Small intestine (tissue), 7 donors: ENCODE measurements around the gene ADCY4. TPM values are rescaled to one million over a fixed set of nuclear protein-coding genes. Genes with fewer than 3 reads are reported as not detected.

Experiments
- DNase-seq, 2 donors: peaks; one replicate each; pipeline versions ENCODE4 v3.0.0 to v3.0.0-alpha.2; 2013
- FAIRE-seq: peaks from 2 replicates; lab custom pipeline; 2012; peaks lifted over from hg19 to GRCh38; lab: Jason Lieb, UNC
- H3K27ac ChIP-seq, 3 donors: one replicate each; pipeline ENCODE4 v1.5.1; 2013; ENCODE audit warnings: low read length in 2 of 3, mild to moderate bottlenecking in 2 of 3, control low read depth in 1 of 3, inconsistent platforms in 1 of 3, low read depth in 1 of 3, moderate library complexity in 1 of 3
- H3K27me3 ChIP-seq, 3 donors: one replicate each; pipeline ENCODE4 v1.6.1; 2013; ENCODE audit warnings: low read length in 3 of 3, inconsistent platforms in 1 of 3; ENCODE audit not compliant: control insufficient read depth in 3 of 3, insufficient read depth in 3 of 3
- H3K36me3 ChIP-seq, 3 donors: one replicate each; pipeline ENCODE4 v1.6.1; 2013; ENCODE audit warnings: low read length in 3 of 3, inconsistent platforms in 1 of 3, low read depth in 1 of 3, mild to moderate bottlenecking in 1 of 3, moderate library complexity in 1 of 3; ENCODE audit not compliant: control insufficient read depth in 3 of 3, insufficient read depth in 2 of 3
- H3K4me1 ChIP-seq, 3 donors: one replicate each; pipeline ENCODE4 v1.6.1; 2013; ENCODE audit warnings: low read length in 2 of 3, inconsistent platforms in 1 of 3, low read depth in 1 of 3, mild to moderate bottlenecking in 1 of 3, moderate library complexity in 1 of 3; ENCODE audit not compliant: control insufficient read depth in 3 of 3, insufficient read depth in 2 of 3
- H3K4me3 ChIP-seq, 3 donors: one replicate each; pipeline ENCODE4 v1.5.1; 2013; ENCODE audit warnings: low read length in 3 of 3, control low read depth in 1 of 3, inconsistent platforms in 1 of 3, low read depth in 1 of 3, mild to moderate bottlenecking in 1 of 3, moderate library complexity in 1 of 3
- H3K9me3 ChIP-seq, 2 donors: one replicate each; pipeline ENCODE4 v1.6.1; 2013; ENCODE audit warnings: low read depth in 1 of 2, low read length in 1 of 2; ENCODE audit not compliant: control insufficient read depth in 2 of 2, insufficient read depth in 1 of 2
- WGBS, 3 donors: extraction: QIAGEN DNeasy Blood & Tissue Kit; methylation state at CpG; one replicate each; pipeline ENCODE4 v1.1.7; 2013; 5-methylcytosine and 5-hydroxymethylcytosine counted together
- polyA plus RNA-seq, 4 donors: library from polyadenylated mRNA; stranded (reverse) in 3 of 4; unstranded in 1 of 4; fragments of 200-250 nt in 3 of 4; fragments of 120-200 nt in 1 of 4; gene quantifications; one replicate each; pipeline versions ENCODE4 v1.2.1 to v1.2.3, GENCODE V29; 2013
- donor health status: healthy with polysubstance abuse.
- donor health status: control.
- donor health status: control.
- donor health status: Bipolar disorder and iron deficiency.
- donor health status: healthy.

ADCY4 gene
- polyA plus RNA-seq, 4 donors, result 3.4 to 16.4 (median 6.1) TPM

DNA sequence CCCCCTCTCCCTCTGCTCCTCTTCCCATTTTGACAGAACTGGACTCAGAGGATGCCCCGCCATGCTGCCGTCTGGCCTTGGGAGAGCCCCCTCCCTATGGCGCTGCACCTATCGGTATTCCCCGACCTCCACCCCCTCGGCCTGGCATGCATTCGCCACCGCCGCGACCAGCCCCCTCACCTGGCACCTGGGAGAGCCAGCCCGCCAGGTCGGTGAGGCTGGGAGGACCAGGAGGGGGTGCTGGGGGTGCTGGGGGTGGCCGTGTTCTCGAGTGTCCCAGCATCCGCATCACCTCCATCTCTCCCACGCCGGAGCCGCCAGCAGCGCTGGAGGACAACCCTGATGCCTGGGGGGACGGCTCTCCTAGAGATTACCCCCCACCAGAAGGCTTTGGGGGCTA, 34.6 kb upstream of the ADCY4 start:
- DNase-seq, result no peak
- Histone ChIP-seq H3K36me3 (peaks cover 0 to 27% (median 0%) of the 10 kb centered on the region in 3 donors), H3K4me3 (peak overlapping the region in 1 of 3 donors; percentile 80), H3K27ac (peak overlapping the region in 1 of 3 donors; percentile 38), H3K9me3 (no peaks in the 10 kb centered on the region), H3K27me3 (peaks cover 0 to 3% (median 0%) of the 10 kb centered on the region in 3 donors), H3K4me1 (peaks cover 3 to 23% (median 5%) of the 10 kb centered on the region in 3 donors)
- WGBS, 3 donors, result 79 to 88% (median 88%) methylated on average over 14 to 20 of the region's 20 CpGs
- FAIRE-seq, result no peak

- H3K9me3 ChIP-seq, result no peaks in the 10 kb centered on the region
- H3K27me3 ChIP-seq, result peaks cover 0 to 3% (median 0%) of the 10 kb centered on the region in 3 donors
- peak in 1 of 2 donors; percentile 68 for DNase-seq
- peak overlapping the region; percentile 18 to 80 (median 24) for H3K4me3 ChIP-seq
- H3K4me1 ChIP-seq, result peaks cover 3 to 23% (median 5%) of the 10 kb centered on the region in 3 donors
- H3K36me3 ChIP-seq, result peaks cover 0 to 21% (median 0%) of the 10 kb centered on the region in 3 donors
- peak overlapping the region in 2 of 3 donors; percentile 80 to 88 for H3K27ac ChIP-seq
- FAIRE-seq, result no peak
- WGBS, 3 donors, result 4 to 13% (median 8%) methylated on average over 20 to 52 of the region's 52 CpGs
Observed at GRCh38 chr14:24368562-24369252, 33.8 kb upstream of the ADCY4 start.

DNA sequence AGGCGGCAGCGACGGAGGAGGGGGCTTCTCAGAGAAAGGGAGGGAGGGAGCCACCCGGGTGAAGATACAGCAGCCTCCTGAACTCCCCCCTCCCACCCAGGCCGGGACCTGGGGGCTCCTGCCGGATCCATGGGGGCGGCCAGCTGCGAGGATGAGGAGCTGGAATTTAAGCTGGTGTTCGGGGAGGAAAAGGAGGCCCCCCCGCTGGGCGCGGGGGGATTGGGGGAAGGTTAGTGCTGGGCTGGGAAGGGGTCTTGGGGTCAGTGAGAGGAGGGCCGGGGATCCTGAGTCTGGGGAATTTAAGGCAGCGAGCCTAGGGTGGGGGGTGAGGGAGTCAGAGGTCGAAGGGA, 33.3 kb upstream of the ADCY4 start:
- Histone ChIP-seq H3K4me1 (peaks cover 3 to 23% (median 5%) of the 10 kb centered on the region in 3 donors), H3K4me3 (peak overlapping the region; percentile 18 to 80 (median 24)), H3K36me3 (peaks cover 0 to 16% (median 0%) of the 10 kb centered on the region in 3 donors), H3K27ac (peak overlapping the region in 2 of 3 donors; percentile 80 to 88), H3K9me3 (no peaks in the 10 kb centered on the region), H3K27me3 (peaks cover 0 to 3% (median 0%) of the 10 kb centered on the region in 3 donors)
- DNase-seq (no peak), FAIRE-seq (no peak)
- WGBS, 3 donors, result 0 to 1% (median 1%) methylated on average over 12 to 15 of the region's 15 CpGs

- Histone ChIP-seq H3K36me3 (peaks cover 0 to 11% (median 0%) of the 10 kb centered on the region in 3 donors), H3K9me3 (no peaks in the 10 kb centered on the region), H3K4me1 (peaks cover 3 to 23% (median 5%) of the 10 kb centered on the region in 3 donors), H3K27ac (peak within 1 kb of the TSS; percentile 4 to 96 (median 95)), H3K4me3 (peak within 1 kb of the TSS; percentile 24 to 80 (median 55)), H3K27me3 (peaks cover 0 to 3% (median 0%) of the 10 kb centered on the region in 3 donors)
- FAIRE-seq, result no peak
- peak; percentile 51 to 80 for DNase-seq
- WGBS, 3 donors, result 3 to 8% (median 5%) methylated on average over 21 of the region's 21 CpGs
Observed at GRCh38 chr14:24367514-24368211, 32.8 kb upstream of the ADCY4 start, which contains the start of gene NFATC4. TSS of gene NFATC4 (plus strand) at chr14:24368184. CDS start at chr14:24368341, 157 bp downstream.

GRCh38 chr14:24366721-24367513, 32.0 kb upstream of the ADCY4 start:
- FAIRE-seq (no peak), DNase-seq (peak; percentile 94 to 98)
- WGBS, 3 donors, result 1 to 3% (median 2%) methylated on average over 38 to 40 of the region's 40 CpGs
- peaks cover 0 to 6% (median 0%) of the 10 kb centered on the region in 3 donors for H3K36me3 ChIP-seq
- peak overlapping the region in 2 of 3 donors; percentile 55 to 80 for H3K4me3 ChIP-seq
- H3K4me1 ChIP-seq, result peaks cover 3 to 23% (median 5%) of the 10 kb centered on the region in 3 donors
- peak overlapping the region; percentile 4 to 96 (median 95) for H3K27ac ChIP-seq
- H3K9me3 ChIP-seq, result no peaks in the 10 kb centered on the region
- H3K27me3 ChIP-seq, result peaks cover 0 to 3% (median 2%) of the 10 kb centered on the region in 3 donors

- H3K9me3 ChIP-seq, result no peaks in the 10 kb centered on the region
- no peak for DNase-seq
- H3K4me1 ChIP-seq, result peaks cover 3 to 23% (median 5%) of the 10 kb centered on the region in 3 donors
- peaks cover 0 to 6% (median 0%) of the 10 kb centered on the region in 3 donors for H3K36me3 ChIP-seq
- H3K4me3 ChIP-seq, result peak overlapping the region in 2 of 3 donors; percentile 55 to 80
- H3K27me3 ChIP-seq, result peaks cover 0 to 3% (median 3%) of the 10 kb centered on the region in 3 donors
- WGBS, 3 donors, result 1 to 2% (median 1%) methylated on average over 13 to 16 of the region's 16 CpGs
- no peak for FAIRE-seq
- peak overlapping the region; percentile 4 to 96 (median 95) for H3K27ac ChIP-seq
Observed at GRCh38 chr14:24366413-24366720, 31.5 kb upstream of the ADCY4 start.

DNA sequence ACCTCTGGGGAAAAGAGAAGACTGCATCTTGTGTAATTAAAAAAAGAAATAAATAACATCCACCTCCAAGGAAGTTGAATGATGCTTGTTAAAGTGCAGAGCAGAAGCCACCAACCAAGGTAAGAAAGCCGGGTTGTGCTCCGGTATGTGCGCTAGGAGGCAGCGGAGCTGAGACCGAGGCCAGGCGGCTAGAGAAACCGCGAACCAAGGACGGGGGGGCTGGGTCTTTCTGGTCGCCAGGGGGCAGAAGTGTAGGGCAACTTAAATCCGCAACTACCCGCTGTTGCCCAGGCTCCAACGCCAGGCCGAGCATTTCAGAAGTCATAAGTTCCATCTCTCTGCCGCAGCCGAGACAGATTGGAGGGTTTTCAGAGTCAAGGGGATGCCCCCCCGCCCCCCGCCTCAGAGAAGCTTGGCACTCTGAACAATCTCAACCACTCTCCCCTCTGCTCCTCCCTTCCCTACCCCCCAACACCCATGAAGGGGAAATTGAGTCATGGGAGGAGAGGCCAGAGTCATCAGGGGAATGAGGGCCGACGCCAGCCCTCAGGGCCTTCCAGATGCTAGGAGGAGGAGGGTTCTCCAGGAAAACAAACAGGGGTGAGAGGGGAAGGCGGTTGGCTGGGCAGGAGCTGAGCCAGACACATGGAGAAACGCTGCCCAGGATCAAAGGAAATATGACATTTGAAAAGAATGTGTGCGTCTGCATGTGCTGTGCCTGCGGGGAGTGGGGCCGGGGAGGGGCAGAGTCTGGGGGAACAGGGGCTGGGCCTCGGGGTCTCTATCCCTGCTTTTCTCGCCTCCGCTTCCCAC, 30.9 kb upstream of the ADCY4 start:
- DNase-seq (peak; percentile 81 to 95), FAIRE-seq (no peak)
- peaks cover 0 to 3% (median 3%) of the 10 kb centered on the region in 3 donors for H3K27me3 ChIP-seq
- no peaks in the 10 kb centered on the region for H3K9me3 ChIP-seq
- peaks cover 3 to 23% (median 5%) of the 10 kb centered on the region in 3 donors for H3K4me1 ChIP-seq
- peak overlapping the region; percentile 55 to 96 (median 95) for H3K27ac ChIP-seq
- peaks cover 0 to 6% (median 0%) of the 10 kb centered on the region in 3 donors for H3K36me3 ChIP-seq
- WGBS, 3 donors, result 3 to 6% (median 5%) methylated on average over 28 of the region's 28 CpGs
- peak overlapping the region in 2 of 3 donors; percentile 55 to 80 for H3K4me3 ChIP-seq
